ENCODE results near the gene TP53. TPM values are rescaled to one million over a fixed set of nuclear protein-coding genes. Genes with fewer than 3 reads are reported as not detected.

TP53 gene
- total and polyA plus RNA-seq, 2 donors: 31.9 to 34.3 TPM

- H3K27ac ChIP-seq (ENCODE audit: low read depth in 1 of 2, low read length in 1 of 2): peak overlapping the region; percentile 99
- H3K27me3 ChIP-seq (ENCODE audit: control insufficient read depth in 2 of 2, insufficient read depth in 1 of 2, low read length in 1 of 2): no peaks in the 10 kb centered on the region
- H3K9me3 ChIP-seq (ENCODE audit: control insufficient read depth in 2 of 2, insufficient read depth in 1 of 2, low read length in 1 of 2): no peaks in the 10 kb centered on the region
- under 1% methylated on average over 30 of the region's 30 CpGs for WGBS
- H3K4me3 ChIP-seq (ENCODE audit: low read length in 2 of 2): peak overlapping the region; percentile 92 to 93
- peaks cover 4 to 25% of the 10 kb centered on the region in 2 donors for H3K4me1 ChIP-seq (ENCODE audit: control insufficient read depth in 2 of 2, insufficient read depth in 2 of 2, low read length in 2 of 2)
- peak; percentile 86 to 98 (median 91) for DNase-seq (ENCODE audit: low read depth in 6 of 9, low spot score in 9 of 9)
- peaks cover 3 to 14% of the 10 kb centered on the region in 2 donors for H3K36me3 ChIP-seq (ENCODE audit: control insufficient read depth in 2 of 2, insufficient read depth in 2 of 2, low read length in 1 of 2)
These were observed 843 bp downstream of the TP53 start for GRCh38 chr17:7686222-7687071.

GRCh38 chr17:7685533-7686221 is 1.6 kb downstream of the TP53 start:
- Histone ChIP-seq H3K36me3 (ENCODE audit: control insufficient read depth in 2 of 2, insufficient read depth in 2 of 2, low read length in 1 of 2) (peaks cover 3 to 14% of the 10 kb centered on the region in 2 donors), H3K27me3 (ENCODE audit: control insufficient read depth in 2 of 2, insufficient read depth in 1 of 2, low read length in 1 of 2) (no peaks in the 10 kb centered on the region), H3K9me3 (ENCODE audit: control insufficient read depth in 2 of 2, insufficient read depth in 1 of 2, low read length in 1 of 2) (no peaks in the 10 kb centered on the region), H3K4me1 (ENCODE audit: control insufficient read depth in 2 of 2, insufficient read depth in 2 of 2, low read length in 2 of 2) (peaks cover 4 to 25% of the 10 kb centered on the region in 2 donors), H3K4me3 (ENCODE audit: low read length in 2 of 2) (peak overlapping the region; percentile 92 to 93), H3K27ac (ENCODE audit: low read depth in 1 of 2, low read length in 1 of 2) (peak overlapping the region; percentile 99)
- peak in 5 of 9 donors; percentile 88 to 97 (median 94) for DNase-seq (ENCODE audit: low read depth in 6 of 9, low spot score in 9 of 9)
- WGBS: 16% methylated on average over 44 of the region's 44 CpGs

- WGBS: 84% methylated on average over 15 of the region's 15 CpGs
- Histone ChIP-seq H3K27ac (ENCODE audit: low read depth in 1 of 2, low read length in 1 of 2) (peak overlapping the region; percentile 99), H3K27me3 (ENCODE audit: control insufficient read depth in 2 of 2, insufficient read depth in 1 of 2, low read length in 1 of 2) (no peaks in the 10 kb centered on the region), H3K36me3 (ENCODE audit: control insufficient read depth in 2 of 2, insufficient read depth in 2 of 2, low read length in 1 of 2) (peaks cover 3 to 10% of the 10 kb centered on the region in 2 donors), H3K4me3 (ENCODE audit: low read length in 2 of 2) (peak overlapping the region; percentile 92 to 93), H3K4me1 (ENCODE audit: control insufficient read depth in 2 of 2, insufficient read depth in 2 of 2, low read length in 2 of 2) (peaks cover 4 to 25% of the 10 kb centered on the region in 2 donors), H3K9me3 (ENCODE audit: control insufficient read depth in 2 of 2, insufficient read depth in 1 of 2, low read length in 1 of 2) (no peaks in the 10 kb centered on the region)
- peak in 2 of 9 donors; percentile 18 to 21 for DNase-seq (ENCODE audit: low read depth in 6 of 9, low spot score in 9 of 9)
These were observed 2.3 kb downstream of the TP53 start for GRCh38 chr17:7684851-7685532.

- Histone ChIP-seq H3K9me3 (ENCODE audit: control insufficient read depth in 2 of 2, insufficient read depth in 1 of 2, low read length in 1 of 2) (peaks cover 13 to 16% of the 10 kb centered on the region in 2 donors), H3K36me3 (ENCODE audit: control insufficient read depth in 2 of 2, insufficient read depth in 2 of 2, low read length in 1 of 2) (peaks cover 37 to 42% of the 10 kb centered on the region in 2 donors), H3K4me1 (ENCODE audit: control insufficient read depth in 2 of 2, insufficient read depth in 2 of 2, low read length in 2 of 2) (no peaks in the 10 kb centered on the region)
These were observed 9.8 kb downstream of the TP53 start for GRCh38 chr17:7677388-7678067.

GRCh38 chr17:7676533-7676932 is 10.8 kb downstream of the TP53 start:
- Histone ChIP-seq H3K27ac (ENCODE audit: low read depth in 1 of 2, low read length in 1 of 2) (no peak overlapping the region), H3K9me3 (ENCODE audit: control insufficient read depth in 2 of 2, insufficient read depth in 1 of 2, low read length in 1 of 2) (peaks cover 13 to 16% of the 10 kb centered on the region in 2 donors), H3K4me1 (ENCODE audit: control insufficient read depth in 2 of 2, insufficient read depth in 2 of 2, low read length in 2 of 2) (no peaks in the 10 kb centered on the region), H3K4me3 (ENCODE audit: low read length in 2 of 2) (no peak overlapping the region), H3K36me3 (ENCODE audit: control insufficient read depth in 2 of 2, insufficient read depth in 2 of 2, low read length in 1 of 2) (peaks cover 45 to 48% of the 10 kb centered on the region in 2 donors), H3K27me3 (ENCODE audit: control insufficient read depth in 2 of 2, insufficient read depth in 1 of 2, low read length in 1 of 2) (no peaks in the 10 kb centered on the region)
- 98% methylated on average over 5 of the region's 5 CpGs for WGBS
- no peak for DNase-seq (ENCODE audit: low read depth in 6 of 9, low spot score in 9 of 9)

More at GRCh38 chr17:7677388-7678067, 9.8 kb downstream of the TP53 start:
- no peak overlapping the region for H3K4me3 ChIP-seq (ENCODE audit: low read length in 2 of 2)
- H3K27me3 ChIP-seq (ENCODE audit: control insufficient read depth in 2 of 2, insufficient read depth in 1 of 2, low read length in 1 of 2): no peaks in the 10 kb centered on the region
- no peak for DNase-seq (ENCODE audit: low read depth in 6 of 9, low spot score in 9 of 9)
- H3K27ac ChIP-seq (ENCODE audit: low read depth in 1 of 2, low read length in 1 of 2): no peak overlapping the region
- 96% methylated on average over 10 of the region's 10 CpGs for WGBS

- Histone ChIP-seq H3K27ac (ENCODE audit: low read depth in 1 of 2, low read length in 1 of 2) (no peak overlapping the region), H3K4me3 (ENCODE audit: low read length in 2 of 2) (no peak overlapping the region), H3K36me3 (ENCODE audit: control insufficient read depth in 2 of 2, insufficient read depth in 2 of 2, low read length in 1 of 2) (peaks cover 59 to 63% of the 10 kb centered on the region in 2 donors), H3K4me1 (ENCODE audit: control insufficient read depth in 2 of 2, insufficient read depth in 2 of 2, low read length in 2 of 2) (no peaks in the 10 kb centered on the region), H3K27me3 (ENCODE audit: control insufficient read depth in 2 of 2, insufficient read depth in 1 of 2, low read length in 1 of 2) (no peaks in the 10 kb centered on the region), H3K9me3 (ENCODE audit: control insufficient read depth in 2 of 2, insufficient read depth in 1 of 2, low read length in 1 of 2) (peaks cover 13 to 16% of the 10 kb centered on the region in 2 donors)
- WGBS: 96% methylated on average over 14 of the region's 14 CpGs
- DNase-seq (ENCODE audit: low read depth in 6 of 9, low spot score in 9 of 9): no peak
These were observed 12.4 kb downstream of the TP53 start for GRCh38 chr17:7674934-7675333.

GRCh38 chr17:7673239-7673638 is 14.1 kb downstream of the TP53 start:
- 97% methylated on average over 2 of the region's 2 CpGs for WGBS
- H3K4me1 ChIP-seq (ENCODE audit: control insufficient read depth in 2 of 2, insufficient read depth in 2 of 2, low read length in 2 of 2): no peaks in the 10 kb centered on the region
- H3K36me3 ChIP-seq (ENCODE audit: control insufficient read depth in 2 of 2, insufficient read depth in 2 of 2, low read length in 1 of 2): peaks cover 75 to 80% of the 10 kb centered on the region in 2 donors
- H3K9me3 ChIP-seq (ENCODE audit: control insufficient read depth in 2 of 2, insufficient read depth in 1 of 2, low read length in 1 of 2): peaks cover 13 to 16% of the 10 kb centered on the region in 2 donors
- H3K27ac ChIP-seq (ENCODE audit: low read depth in 1 of 2, low read length in 1 of 2): no peak overlapping the region
- H3K4me3 ChIP-seq (ENCODE audit: low read length in 2 of 2): no peak overlapping the region
- H3K27me3 ChIP-seq (ENCODE audit: control insufficient read depth in 2 of 2, insufficient read depth in 1 of 2, low read length in 1 of 2): no peaks in the 10 kb centered on the region
- DNase-seq (ENCODE audit: low read depth in 6 of 9, low spot score in 9 of 9): peak in 1 of 9 donors; percentile 28

- Histone ChIP-seq H3K27ac (ENCODE audit: low read depth in 1 of 2, low read length in 1 of 2) (no peak overlapping the region), H3K4me1 (ENCODE audit: control insufficient read depth in 2 of 2, insufficient read depth in 2 of 2, low read length in 2 of 2) (no peaks in the 10 kb centered on the region), H3K4me3 (ENCODE audit: low read length in 2 of 2) (no peak overlapping the region), H3K9me3 (ENCODE audit: control insufficient read depth in 2 of 2, insufficient read depth in 1 of 2, low read length in 1 of 2) (peaks cover 3% of the 10 kb centered on the region in 2 donors), H3K27me3 (ENCODE audit: control insufficient read depth in 2 of 2, insufficient read depth in 1 of 2, low read length in 1 of 2) (no peaks in the 10 kb centered on the region), H3K36me3 (ENCODE audit: control insufficient read depth in 2 of 2, insufficient read depth in 2 of 2, low read length in 1 of 2) (peaks cover 63 to 64% of the 10 kb centered on the region in 2 donors)
- DNase-seq (ENCODE audit: low read depth in 6 of 9, low spot score in 9 of 9): no peak
- WGBS: 98% methylated on average over 7 of the region's 7 CpGs
These were observed 18.8 kb downstream of the TP53 start for GRCh38 chr17:7668482-7668881.

Measured in thymus (tissue), 11 donors.